ENCODE measurements around the gene TMPRSS9.

DNA sequence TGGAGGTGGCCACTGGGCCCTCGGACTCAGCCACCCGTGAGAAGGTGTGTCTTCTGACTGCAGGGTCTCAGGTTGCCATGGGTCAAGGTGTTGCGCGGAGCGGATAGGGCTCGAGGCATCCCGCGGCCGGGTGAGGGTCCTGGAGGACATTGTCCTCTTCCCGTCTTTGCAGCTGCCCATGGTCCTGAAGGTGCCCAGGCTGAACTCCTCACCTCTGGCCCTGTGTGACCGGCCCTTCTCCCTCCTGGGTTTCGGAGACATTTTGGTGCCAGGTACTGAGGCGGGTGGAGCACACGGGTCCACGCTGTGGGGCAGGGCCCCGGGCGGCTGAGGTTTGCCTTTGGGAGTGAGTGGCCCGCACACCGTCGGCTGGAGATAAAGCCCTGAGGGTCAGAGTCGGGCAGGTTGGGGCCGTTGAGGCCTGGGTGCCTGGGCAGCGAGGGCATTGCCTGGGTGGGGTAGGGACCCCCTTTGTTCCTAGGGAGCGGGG, 15.6 kb upstream of the TMPRSS9 start:
- TF ChIP-seq, protein P1, sequence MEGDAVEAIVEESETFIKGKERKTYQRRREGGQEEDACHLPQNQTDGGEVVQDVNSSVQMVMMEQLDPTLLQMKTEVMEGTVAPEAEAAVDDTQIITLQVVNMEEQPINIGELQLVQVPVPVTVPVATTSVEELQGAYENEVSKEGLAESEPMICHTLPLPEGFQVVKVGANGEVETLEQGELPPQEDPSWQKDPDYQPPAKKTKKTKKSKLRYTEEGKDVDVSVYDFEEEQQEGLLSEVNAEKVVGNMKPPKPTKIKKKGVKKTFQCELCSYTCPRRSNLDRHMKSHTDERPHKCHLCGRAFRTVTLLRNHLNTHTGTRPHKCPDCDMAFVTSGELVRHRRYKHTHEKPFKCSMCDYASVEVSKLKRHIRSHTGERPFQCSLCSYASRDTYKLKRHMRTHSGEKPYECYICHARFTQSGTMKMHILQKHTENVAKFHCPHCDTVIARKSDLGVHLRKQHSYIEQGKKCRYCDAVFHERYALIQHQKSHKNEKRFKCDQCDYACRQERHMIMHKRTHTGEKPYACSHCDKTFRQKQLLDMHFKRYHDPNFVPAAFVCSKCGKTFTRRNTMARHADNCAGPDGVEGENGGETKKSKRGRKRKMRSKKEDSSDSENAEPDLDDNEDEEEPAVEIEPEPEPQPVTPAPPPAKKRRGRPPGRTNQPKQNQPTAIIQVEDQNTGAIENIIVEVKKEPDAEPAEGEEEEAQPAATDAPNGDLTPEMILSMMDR (IDR thresholded peaks at IDR 0.05) = no peak
- TF ChIP-seq POLR2A (IDR thresholded peaks at IDR 0.05) = no peak

All from heart left ventricle (tissue), 13 donors.